Measurements from ENCODE around the gene PDZD4.
A peak's percentile ranks its signal among the peaks of the same experiment; 100 is the strongest.
"Not testable (repeated sequence)": the region's sequence is repeated elsewhere in the genome, so short reads cannot be mapped to it uniquely, and the experiment has no call there.

The PDZD4 gene

DNA sequence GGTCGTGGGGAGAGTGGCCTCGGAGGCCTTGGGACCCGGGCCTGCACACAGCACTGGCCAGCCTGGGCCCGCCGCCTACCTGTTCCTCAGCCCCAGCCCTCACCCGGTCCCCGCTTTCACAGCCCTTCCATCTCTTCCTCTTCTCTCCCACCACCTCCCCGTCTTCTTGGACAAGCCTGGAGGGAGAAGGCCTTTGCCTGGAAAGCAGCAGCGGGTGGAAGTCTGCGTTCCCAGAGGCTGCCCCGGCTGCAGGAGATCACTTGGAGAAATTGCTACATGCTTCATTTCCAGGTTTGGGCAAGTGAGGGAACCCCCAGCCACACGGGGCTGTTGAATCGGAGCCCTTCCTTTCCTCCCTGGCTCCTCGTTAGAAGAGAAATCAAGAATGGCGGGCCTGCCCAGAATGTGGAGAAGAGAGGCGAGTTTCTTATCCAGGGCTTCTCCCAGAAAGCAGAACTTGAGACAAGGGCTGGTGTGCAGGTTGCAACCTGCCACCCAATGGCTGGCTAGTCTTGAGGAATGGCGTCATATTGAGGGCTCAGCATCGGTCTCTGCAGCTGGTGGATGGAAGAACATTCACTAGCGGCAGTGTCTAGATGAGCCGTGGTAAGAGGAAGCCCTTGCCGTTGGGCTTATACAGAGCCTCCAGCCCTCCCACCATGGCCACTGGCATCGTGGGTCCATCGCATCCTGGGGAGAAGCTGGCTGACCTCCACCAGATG is 1.2 kb upstream of the PDZD4 start:
- no peaks in the 10 kb centered on the region for H3K9me3 Mint-ChIP-seq
- H3K27me3 Mint-ChIP-seq, result peaks cover 44% of the 10 kb centered on the region
- no peak overlapping the region for H3K4me3 Mint-ChIP-seq

DNA sequence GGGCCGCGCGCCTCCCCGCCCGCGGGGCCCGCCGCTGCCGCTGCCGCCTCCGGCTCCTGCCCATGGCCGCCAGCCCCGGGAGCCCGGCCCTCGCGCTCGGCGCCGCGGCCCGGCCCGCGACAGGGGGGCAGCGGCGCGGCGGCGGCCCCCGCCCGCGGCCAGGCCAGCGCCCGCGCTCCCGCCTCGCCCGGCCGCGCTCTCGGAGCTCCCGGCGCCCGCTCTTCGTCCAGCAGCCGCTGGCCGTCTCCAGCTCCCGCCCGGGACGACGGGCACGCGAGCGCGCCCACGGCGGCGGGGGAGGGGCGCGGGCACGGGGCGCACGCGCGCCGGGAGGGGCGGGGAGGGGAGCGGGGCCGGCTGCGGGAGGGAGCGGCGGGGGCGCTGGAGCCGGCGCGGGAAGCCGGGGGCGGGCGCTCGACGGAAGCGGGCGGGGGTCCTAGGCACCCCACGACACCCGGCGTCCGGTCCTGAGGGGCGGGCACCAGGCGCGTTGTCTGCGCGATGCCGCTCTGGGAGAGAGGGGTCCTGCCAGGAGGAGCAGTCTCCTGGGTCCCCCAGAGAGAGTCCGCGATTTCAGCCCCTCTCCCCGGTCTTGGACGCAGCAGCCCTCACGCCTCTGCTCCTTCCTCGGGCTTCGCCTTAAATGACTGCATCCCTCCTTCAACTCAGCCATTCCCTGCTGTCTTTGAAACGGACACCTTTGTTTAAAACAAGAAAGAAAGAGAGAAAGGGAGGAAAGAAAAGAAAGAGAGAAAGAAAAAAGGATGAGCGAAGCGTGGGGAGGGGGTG is 490 bp upstream of the PDZD4 start:
- Mint-ChIP-seq H3K36me3 (ENCODE audit: low read depth) (no peaks in the 10 kb centered on the region), H3K27ac (no peak overlapping the region), H3K4me3 (peak overlapping the region; percentile 31), H3K4me1 (ENCODE audit: low read depth) (peaks cover 7% of the 10 kb centered on the region), H3K9me3 (no peaks in the 10 kb centered on the region), H3K27me3 (peaks cover 44% of the 10 kb centered on the region)
- DNase-seq, result no peak

More for the DNA sequence above, 1.2 kb upstream of the PDZD4 start:
- peaks cover 7% of the 10 kb centered on the region for H3K4me1 Mint-ChIP-seq (ENCODE audit: low read depth)
- DNase-seq, result no peak
- no peaks in the 10 kb centered on the region for H3K36me3 Mint-ChIP-seq (ENCODE audit: low read depth)
- no peak overlapping the region for H3K27ac Mint-ChIP-seq

DNA sequence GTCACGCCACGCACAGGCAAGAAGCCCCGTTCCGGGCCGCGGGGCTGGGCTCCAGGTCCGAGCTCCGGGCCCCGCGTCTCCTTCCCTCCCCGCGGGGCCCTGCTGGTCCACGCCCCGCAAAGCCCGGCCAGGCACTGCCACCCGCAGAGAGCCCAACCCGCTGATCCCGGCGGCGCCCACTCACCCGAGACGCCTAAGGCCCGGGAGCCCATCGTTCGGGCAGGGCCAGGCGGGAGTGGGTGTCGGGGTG is 870 bp downstream of the PDZD4 start:
- Mint-ChIP-seq H3K4me1 (ENCODE audit: low read depth) (peaks cover 10% of the 10 kb centered on the region), H3K36me3 (ENCODE audit: low read depth) (no peaks in the 10 kb centered on the region), H3K4me3 (peak overlapping the region; percentile 27), H3K9me3 (no peaks in the 10 kb centered on the region), H3K27me3 (peaks cover 52% of the 10 kb centered on the region), H3K27ac (no peak overlapping the region)
- DNase-seq, result no peak

DNA sequence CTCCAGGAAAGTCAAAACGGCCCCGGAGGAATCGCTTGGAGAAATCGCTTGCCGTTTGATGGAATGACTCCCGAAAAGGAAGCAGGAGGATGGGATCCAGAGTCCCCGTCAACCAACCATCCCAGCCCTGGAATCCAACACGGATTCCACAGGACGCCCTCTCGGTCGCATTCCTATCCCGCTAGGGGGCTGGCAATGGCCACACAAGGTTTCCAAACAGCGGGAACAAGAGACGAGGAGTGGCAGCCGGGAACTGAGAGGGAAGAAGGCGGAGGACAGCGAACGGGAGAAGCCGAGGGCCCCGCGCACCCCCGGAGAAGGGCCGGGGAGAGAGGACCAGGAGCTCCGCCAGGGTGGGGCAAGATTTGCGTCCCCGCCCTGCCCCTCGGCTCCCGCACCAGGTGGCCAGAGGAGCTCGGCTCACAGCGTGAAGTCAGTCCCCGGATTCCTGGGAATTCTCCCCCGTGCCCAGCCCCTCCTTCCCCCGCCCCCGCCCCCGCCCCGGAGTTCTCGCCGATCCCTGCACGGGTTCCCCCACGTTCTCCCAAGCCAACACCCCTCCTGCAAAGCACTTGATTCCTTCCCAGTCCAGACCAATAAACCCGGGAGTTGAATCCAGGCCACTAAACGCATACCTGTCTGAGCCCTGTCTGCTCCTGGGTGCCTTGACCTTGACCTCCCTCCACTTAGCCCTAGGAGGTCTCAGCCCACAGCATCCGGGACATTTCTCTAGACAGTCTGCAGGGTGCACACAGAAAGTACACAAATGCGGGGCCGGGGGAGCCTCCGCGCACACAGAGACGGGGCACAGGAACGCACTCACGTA is 1.4 kb downstream of the PDZD4 start:
- no peaks in the 10 kb centered on the region for H3K36me3 Mint-ChIP-seq (ENCODE audit: low read depth)
- no peaks in the 10 kb centered on the region for H3K9me3 Mint-ChIP-seq
- peaks cover 10% of the 10 kb centered on the region for H3K4me1 Mint-ChIP-seq (ENCODE audit: low read depth)
- peaks cover 57% of the 10 kb centered on the region for H3K27me3 Mint-ChIP-seq
- H3K4me3 Mint-ChIP-seq, result peak overlapping the region; percentile 27
- no peak for DNase-seq
- no peak overlapping the region for H3K27ac Mint-ChIP-seq

DNA sequence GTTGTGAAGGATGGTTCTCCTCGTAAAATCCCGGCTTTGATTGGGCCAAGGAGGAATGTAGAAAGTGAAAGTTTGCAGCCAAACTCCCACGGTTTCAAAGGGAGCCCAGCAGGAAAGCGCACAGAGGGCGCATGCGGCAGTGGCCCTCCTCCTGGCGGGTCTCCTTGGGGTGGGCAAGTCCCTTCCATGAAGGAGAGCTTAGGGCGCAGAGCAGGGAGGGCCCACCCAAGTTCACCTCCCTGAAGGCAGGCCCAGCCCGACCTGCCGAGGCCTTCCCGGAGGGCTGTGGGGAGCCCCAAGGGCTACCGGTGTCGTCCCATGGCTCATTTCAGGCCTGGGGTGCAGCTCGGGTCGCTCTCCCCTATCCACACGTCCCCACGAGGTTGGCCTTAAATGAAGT is 2.0 kb downstream of the PDZD4 start:
- H3K4me1 Mint-ChIP-seq (ENCODE audit: low read depth), result peaks cover 10% of the 10 kb centered on the region
- DNase-seq, result no peak
- no peaks in the 10 kb centered on the region for H3K9me3 Mint-ChIP-seq
- no peak overlapping the region for H3K4me3 Mint-ChIP-seq
- H3K27me3 Mint-ChIP-seq, result peaks cover 62% of the 10 kb centered on the region
- no peak overlapping the region for H3K27ac Mint-ChIP-seq
- H3K36me3 Mint-ChIP-seq (ENCODE audit: low read depth), result no peaks in the 10 kb centered on the region

DNA sequence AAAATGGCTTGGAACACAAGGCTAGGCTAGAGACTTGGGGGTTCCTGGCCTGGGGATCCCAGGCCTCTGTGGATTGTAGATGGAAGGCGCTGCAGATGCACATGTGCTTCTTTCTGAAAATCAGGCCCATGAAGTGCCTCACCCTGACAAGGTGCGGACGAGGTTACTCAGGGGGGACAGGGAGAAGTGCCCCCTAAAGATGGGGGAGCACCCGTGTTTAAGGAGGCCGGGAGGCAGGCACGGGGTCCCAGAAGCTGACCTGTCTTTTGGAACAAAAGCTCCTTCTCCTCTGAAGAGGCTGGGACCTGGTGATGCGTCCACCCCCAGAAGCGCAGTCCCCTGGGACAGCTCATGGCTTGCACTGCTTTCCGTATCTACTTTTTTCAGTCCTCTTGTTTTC is 2.4 kb downstream of the PDZD4 start:
- no peaks in the 10 kb centered on the region for H3K36me3 Mint-ChIP-seq (ENCODE audit: low read depth)
- no peak overlapping the region for H3K4me3 Mint-ChIP-seq
- peaks cover 58% of the 10 kb centered on the region for H3K27me3 Mint-ChIP-seq
- peaks cover 10% of the 10 kb centered on the region for H3K4me1 Mint-ChIP-seq (ENCODE audit: low read depth)
- no peak for DNase-seq
- no peak overlapping the region for H3K27ac Mint-ChIP-seq
- no peaks in the 10 kb centered on the region for H3K9me3 Mint-ChIP-seq

DNA sequence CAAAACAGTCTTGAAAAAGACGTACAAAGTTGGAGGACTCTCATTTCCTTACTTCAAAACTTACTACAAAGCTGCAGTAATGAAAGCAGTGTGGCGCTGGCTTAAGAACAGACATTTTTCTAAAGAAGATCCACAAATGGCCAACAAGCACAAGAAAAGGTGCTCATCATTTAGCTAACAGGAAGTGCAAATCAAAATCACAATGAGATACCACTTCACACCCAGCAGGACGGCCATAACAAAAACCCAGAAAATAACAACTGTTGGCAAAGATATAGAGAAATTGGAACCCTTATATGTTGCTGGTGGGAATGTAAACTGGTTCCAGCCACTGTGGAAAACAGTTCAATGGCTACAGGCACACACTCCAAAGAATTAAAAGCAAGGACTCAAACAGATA is 3.3 kb downstream of the PDZD4 start:
- DNase-seq, result no peak
- H3K4me1 Mint-ChIP-seq (ENCODE audit: low read depth), result peaks cover 18% of the 10 kb centered on the region
- H3K4me3 Mint-ChIP-seq, result no peak overlapping the region
- peaks cover 61% of the 10 kb centered on the region for H3K27me3 Mint-ChIP-seq
- no peaks in the 10 kb centered on the region for H3K9me3 Mint-ChIP-seq
- no peaks in the 10 kb centered on the region for H3K36me3 Mint-ChIP-seq (ENCODE audit: low read depth)
- H3K27ac Mint-ChIP-seq, result no peak overlapping the region

DNA sequence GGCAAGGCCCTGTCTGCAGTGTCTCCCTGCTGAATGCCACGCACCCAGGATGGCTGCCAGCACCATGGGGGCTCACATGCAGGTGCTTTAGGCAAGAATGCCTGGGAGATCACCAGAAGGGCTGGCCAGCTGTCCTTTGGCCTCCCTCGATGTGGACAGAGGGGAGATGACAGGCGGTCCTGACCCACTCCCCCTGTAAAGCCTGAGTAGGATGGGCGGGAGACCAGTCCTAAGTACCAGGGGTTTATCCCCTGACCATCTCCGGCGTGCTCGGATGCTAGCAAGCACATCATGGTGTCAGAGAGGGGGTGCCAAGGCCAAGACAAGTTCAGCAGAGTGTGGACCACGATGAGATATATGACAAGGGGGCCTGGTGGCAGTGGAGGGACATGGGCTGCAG is 5.3 kb downstream of the PDZD4 start:
- no peak for DNase-seq
- Mint-ChIP-seq H3K27ac (no peak overlapping the region), H3K4me3 (no peak overlapping the region), H3K4me1 (ENCODE audit: low read depth) (peaks cover 33% of the 10 kb centered on the region), H3K36me3 (ENCODE audit: low read depth) (no peaks in the 10 kb centered on the region), H3K9me3 (no peaks in the 10 kb centered on the region), H3K27me3 (peaks cover 57% of the 10 kb centered on the region)

DNA sequence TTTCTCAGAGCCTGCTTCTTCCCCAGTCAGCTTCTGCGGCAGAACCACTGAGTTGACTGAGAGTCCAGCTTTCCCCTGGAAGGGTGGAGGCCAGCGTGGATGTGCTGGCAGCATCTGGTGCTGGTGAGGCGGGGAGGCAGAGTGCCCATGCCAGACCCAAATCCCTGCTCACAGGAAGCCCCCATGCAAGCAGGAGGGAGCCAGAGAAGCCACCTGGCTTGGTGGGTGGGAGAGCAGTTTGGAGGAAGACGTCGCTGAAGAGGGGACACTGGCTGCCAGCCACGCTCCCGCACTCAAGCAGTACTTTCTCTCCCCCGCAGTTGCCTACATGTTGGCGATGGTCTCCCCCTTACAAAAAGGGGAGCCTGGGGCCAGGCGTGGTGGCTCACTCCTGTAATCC is 6.0 kb downstream of the PDZD4 start:
- Mint-ChIP-seq H3K9me3 (no peaks in the 10 kb centered on the region), H3K4me1 (ENCODE audit: low read depth) (peaks cover 38% of the 10 kb centered on the region), H3K27ac (no peak overlapping the region), H3K4me3 (no peak overlapping the region), H3K27me3 (peaks cover 63% of the 10 kb centered on the region), H3K36me3 (ENCODE audit: low read depth) (no peaks in the 10 kb centered on the region)
- DNase-seq, result no peak

DNA sequence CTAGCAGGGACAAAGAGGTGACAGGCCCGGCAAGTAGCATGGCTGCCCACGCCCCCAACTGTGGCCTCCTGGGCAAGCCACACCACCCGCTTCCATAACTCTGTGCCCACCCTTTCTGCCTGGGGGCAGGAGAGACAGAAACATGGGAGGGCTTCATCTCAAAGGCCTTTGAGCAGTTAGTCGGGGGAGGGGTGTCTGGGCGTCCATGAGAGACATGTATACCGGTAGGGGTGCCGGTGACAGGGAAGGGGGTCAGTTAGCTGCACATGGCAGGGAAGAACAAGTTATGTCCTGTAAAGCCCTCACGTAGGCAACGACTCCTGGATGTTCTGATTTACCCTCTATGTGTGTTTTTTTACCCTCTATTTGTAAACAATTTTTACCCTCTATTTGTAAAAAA is 9.3 kb downstream of the PDZD4 start:
- H3K9me3 Mint-ChIP-seq, result no peaks in the 10 kb centered on the region
- H3K4me3 Mint-ChIP-seq, result no peak overlapping the region
- H3K36me3 Mint-ChIP-seq (ENCODE audit: low read depth), result no peaks in the 10 kb centered on the region
- no peak overlapping the region for H3K27ac Mint-ChIP-seq
- H3K4me1 Mint-ChIP-seq (ENCODE audit: low read depth), result peaks cover 44% of the 10 kb centered on the region
- DNase-seq, result no peak
- H3K27me3 Mint-ChIP-seq, result peaks cover 66% of the 10 kb centered on the region

DNA sequence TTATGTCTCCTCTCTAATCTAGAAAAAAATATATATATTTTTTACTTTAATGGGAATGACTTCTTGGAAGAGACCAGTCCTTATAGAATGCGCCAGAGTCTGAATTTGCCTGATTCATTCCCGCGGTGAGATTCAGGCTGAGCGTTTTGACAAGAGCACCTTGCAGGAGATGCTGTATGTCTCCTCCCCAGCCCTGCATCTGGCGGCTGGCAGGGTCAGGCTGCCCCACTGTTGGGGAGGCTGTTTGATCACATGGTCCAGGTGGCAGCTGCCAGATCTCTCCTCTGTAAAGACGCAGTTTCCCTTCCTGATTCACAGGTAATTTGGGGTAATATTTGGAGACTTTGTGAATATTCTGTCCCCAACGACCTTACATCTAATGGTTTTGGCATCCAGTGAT is 9.7 kb downstream of the PDZD4 start:
- H3K4me3 Mint-ChIP-seq, result no peak overlapping the region
- DNase-seq, result no peak
- peaks cover 43% of the 10 kb centered on the region for H3K4me1 Mint-ChIP-seq (ENCODE audit: low read depth)
- H3K36me3 Mint-ChIP-seq (ENCODE audit: low read depth), result no peaks in the 10 kb centered on the region
- no peak overlapping the region for H3K27ac Mint-ChIP-seq
- H3K27me3 Mint-ChIP-seq, result peaks cover 64% of the 10 kb centered on the region
- no peaks in the 10 kb centered on the region for H3K9me3 Mint-ChIP-seq

DNA sequence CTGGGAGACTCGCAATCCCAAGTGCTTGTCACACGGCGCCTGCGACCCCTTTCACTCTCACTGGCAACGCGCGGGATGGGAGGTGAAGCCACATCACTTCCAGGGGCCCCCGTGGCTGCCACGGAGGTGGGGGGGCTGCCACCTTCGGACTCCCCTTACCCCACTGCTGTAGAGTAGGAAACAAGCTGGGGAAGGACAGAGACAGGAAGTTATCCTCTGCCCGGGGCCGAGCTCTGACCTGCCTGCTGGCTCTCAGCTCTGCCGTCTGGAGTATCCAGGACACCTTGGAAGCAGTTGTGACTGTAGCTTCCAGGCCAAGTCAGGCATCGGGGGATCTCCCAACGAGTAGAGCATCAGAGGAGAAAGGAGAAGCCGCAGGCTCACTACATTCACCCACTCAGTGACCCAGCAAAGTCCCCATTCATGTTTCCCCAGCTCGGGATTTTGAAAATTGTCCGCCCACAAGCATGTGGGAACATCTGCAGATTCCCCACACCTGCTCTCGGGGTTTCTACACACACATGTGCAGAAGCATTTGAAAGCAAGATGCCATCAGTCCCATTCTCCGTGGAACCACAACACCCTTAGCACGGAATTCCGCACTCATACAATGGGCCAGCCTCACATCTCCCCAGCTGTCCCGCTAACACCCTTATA is 10.8 kb downstream of the PDZD4 start:
- Mint-ChIP-seq H3K9me3 (no peaks in the 10 kb centered on the region), H3K4me1 (ENCODE audit: low read depth) (peaks cover 48% of the 10 kb centered on the region), H3K4me3 (peak overlapping the region; percentile 54), H3K36me3 (ENCODE audit: low read depth) (no peaks in the 10 kb centered on the region), H3K27ac (no peak overlapping the region), H3K27me3 (peaks cover 62% of the 10 kb centered on the region)
- DNase-seq, result no peak

DNA sequence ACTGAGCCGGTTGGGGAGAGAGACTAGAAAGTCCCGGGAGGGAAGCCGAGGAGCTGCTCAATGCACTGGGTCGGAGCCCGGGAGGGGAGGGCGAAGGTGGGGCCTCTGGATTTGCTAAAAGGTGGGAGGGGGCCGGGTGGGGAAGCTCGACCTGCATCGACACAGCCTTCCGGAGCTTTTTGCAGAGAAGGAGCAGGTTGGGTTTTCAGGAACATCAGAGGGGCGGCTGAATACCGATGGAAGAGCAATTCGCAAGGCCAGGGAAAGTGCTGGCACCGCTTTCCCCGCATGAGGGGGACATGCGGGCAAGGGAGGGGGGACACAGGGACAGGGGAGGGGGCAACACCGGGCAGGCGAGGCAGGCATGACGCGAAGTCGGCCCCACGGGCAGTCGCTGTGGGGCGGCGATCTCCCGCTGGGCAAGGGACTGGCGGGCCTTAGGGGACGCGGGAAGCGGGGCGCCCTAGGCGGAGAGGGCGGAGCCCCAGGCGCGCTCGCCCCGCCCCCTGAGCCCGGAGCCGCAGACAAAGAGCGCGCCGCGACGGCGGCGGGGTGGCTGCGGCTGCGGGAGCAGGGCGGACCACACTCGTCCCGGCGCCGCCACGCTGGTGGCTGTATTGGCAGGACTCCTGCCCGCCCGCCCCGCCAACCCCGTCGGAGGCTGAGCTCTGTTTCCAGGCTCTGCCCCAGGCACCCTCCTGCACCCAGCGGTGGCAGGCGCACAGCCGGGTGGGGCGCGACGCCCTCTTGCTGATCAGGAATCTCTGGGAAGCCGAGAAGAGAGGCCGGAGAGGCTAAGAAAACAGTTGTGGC is 11.6 kb downstream of the PDZD4 start:
- Mint-ChIP-seq H3K36me3 (ENCODE audit: low read depth) (no peaks in the 10 kb centered on the region), H3K4me1 (ENCODE audit: low read depth) (peaks cover 48% of the 10 kb centered on the region), H3K4me3 (peak overlapping the region; percentile 54), H3K9me3 (no peaks in the 10 kb centered on the region), H3K27ac (no peak overlapping the region), H3K27me3 (peaks cover 58% of the 10 kb centered on the region)
- DNase-seq, result peak; percentile 75

DNA sequence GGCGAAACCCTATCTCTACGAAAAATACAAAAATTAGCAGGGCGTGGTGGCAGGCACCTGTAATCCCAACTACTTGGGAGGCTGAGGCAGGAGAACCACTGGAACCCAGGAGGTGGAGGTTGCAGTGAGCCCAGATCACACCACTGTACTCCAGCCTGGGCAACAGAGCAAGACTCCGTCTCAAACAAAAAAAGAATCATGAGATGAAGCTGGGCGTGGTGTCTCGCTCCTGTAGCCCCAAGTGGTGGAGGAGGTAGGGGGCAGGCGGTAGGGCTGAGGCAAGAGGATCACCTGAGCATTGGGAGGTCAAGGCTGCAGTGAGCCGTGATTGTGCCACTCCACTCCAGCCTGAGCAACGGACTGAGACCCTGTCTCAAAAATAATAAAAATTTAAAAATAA is 12.3 kb downstream of the PDZD4 start:
- H3K27me3 Mint-ChIP-seq, result peaks cover 60% of the 10 kb centered on the region
- H3K9me3 Mint-ChIP-seq; H3K4me3 Mint-ChIP-seq; H3K36me3 Mint-ChIP-seq (ENCODE audit: low read depth); DNase-seq; H3K27ac Mint-ChIP-seq: not testable (repeated sequence)
- H3K4me1 Mint-ChIP-seq (ENCODE audit: low read depth), result peaks cover 48% of the 10 kb centered on the region
